ENCODE measurements around the gene COMMD6. TPM values are rescaled to one million over a fixed set of nuclear protein-coding genes. Genes with fewer than 3 reads are reported as not detected.

The COMMD6 gene
- total and polyA plus RNA-seq, 10 donors = 83.6 to 334 (median 152) TPM

DNA sequence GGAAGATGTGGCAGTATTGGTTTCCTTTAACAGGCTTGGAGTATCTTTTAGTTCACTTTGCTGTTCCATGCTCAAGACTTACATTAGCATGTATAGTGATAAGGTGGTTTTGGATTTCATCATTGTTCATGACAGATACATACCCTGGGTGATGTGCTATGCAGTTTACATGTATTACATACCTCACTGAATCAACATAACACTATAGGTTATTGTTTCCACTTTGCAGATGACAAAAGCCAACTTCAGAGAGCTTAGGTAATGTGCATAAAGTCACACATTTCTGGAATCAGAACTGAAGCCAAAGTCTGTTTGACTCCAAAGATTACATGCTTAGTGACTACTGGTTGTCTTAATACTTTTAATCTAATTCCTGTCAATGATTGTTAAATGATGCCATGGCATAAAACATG, 7.1 kb downstream of the COMMD6 start:
- Histone ChIP-seq H3K4me1 (peaks cover 3 to 40% (median 11%) of the 10 kb centered on the region in 6 donors), H3K27me3 (replicated peaks in 1 of 7) (no peaks in the 10 kb centered on the region), H3K36me3 (peaks cover 0 to 65% (median 11%) of the 10 kb centered on the region in 6 donors), H3K4me3 (no peak overlapping the region), H3K27ac (no peak overlapping the region), H3K9me3 (no peaks in the 10 kb centered on the region)
- TF ChIP-seq POLR2A (IDR thresholded peaks at IDR 0.05) (no peak), POLR2AphosphoS5 (IDR thresholded peaks at IDR 0.05) (no peak)
- TF ChIP-seq, protein P1, sequence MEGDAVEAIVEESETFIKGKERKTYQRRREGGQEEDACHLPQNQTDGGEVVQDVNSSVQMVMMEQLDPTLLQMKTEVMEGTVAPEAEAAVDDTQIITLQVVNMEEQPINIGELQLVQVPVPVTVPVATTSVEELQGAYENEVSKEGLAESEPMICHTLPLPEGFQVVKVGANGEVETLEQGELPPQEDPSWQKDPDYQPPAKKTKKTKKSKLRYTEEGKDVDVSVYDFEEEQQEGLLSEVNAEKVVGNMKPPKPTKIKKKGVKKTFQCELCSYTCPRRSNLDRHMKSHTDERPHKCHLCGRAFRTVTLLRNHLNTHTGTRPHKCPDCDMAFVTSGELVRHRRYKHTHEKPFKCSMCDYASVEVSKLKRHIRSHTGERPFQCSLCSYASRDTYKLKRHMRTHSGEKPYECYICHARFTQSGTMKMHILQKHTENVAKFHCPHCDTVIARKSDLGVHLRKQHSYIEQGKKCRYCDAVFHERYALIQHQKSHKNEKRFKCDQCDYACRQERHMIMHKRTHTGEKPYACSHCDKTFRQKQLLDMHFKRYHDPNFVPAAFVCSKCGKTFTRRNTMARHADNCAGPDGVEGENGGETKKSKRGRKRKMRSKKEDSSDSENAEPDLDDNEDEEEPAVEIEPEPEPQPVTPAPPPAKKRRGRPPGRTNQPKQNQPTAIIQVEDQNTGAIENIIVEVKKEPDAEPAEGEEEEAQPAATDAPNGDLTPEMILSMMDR (IDR thresholded peaks at IDR 0.05 in 8 of 11, conservative IDR thresholded peaks at IDR 0.05 in 3 of 11) = no peak
- DNase-seq = no peak
- intact Hi-C loops (cut with DNase I; ENCODE audit: low total_unique reads) = no loop called here

DNA sequence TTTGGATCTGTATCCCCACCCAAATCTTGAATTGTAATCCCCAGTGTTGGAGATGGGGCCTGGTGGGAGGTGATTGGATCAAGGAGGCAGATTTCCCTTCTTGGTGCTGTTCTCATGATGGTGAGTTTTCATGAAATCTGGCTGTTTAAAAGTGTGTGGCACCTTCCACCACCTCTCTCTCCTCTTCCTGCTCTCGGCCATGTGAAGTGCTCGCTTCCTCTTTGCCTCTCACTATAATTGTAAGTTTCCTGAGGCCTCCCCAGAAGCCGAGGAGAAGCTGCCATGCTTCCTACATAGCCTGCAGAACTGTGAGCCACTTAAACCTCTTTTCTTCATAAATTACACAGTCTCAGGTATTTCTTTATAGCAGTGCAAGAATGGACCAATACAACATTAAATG, 15.7 kb downstream of the COMMD6 start:
- TF ChIP-seq, protein P1 (IDR thresholded peaks at IDR 0.05 in 8 of 11, conservative IDR thresholded peaks at IDR 0.05 in 3 of 11) = no peak
- no peak for TF ChIP-seq POLR2AphosphoS5 (IDR thresholded peaks at IDR 0.05)
- TF ChIP-seq POLR2A (IDR thresholded peaks at IDR 0.05) = no peak
- peaks cover 0 to 20% (median 14%) of the 10 kb centered on the region in 6 donors for H3K36me3 ChIP-seq
- no peak overlapping the region for H3K4me3 ChIP-seq
- no peaks in the 10 kb centered on the region for H3K4me1 ChIP-seq
- peaks cover 0 to 24% (median 6%) of the 10 kb centered on the region in 8 donors for H3K9me3 ChIP-seq
- H3K27ac ChIP-seq = no peak overlapping the region
- intact Hi-C loops (cut with DNase I; ENCODE audit: low total_unique reads) = no loop called here
- 45 to 54% (median 49%) methylated on average over 3 of the region's 3 CpGs for WGBS, 5 donors
- H3K27me3 ChIP-seq (replicated peaks in 1 of 7) = no peaks in the 10 kb centered on the region
- no peak for DNase-seq

DNA sequence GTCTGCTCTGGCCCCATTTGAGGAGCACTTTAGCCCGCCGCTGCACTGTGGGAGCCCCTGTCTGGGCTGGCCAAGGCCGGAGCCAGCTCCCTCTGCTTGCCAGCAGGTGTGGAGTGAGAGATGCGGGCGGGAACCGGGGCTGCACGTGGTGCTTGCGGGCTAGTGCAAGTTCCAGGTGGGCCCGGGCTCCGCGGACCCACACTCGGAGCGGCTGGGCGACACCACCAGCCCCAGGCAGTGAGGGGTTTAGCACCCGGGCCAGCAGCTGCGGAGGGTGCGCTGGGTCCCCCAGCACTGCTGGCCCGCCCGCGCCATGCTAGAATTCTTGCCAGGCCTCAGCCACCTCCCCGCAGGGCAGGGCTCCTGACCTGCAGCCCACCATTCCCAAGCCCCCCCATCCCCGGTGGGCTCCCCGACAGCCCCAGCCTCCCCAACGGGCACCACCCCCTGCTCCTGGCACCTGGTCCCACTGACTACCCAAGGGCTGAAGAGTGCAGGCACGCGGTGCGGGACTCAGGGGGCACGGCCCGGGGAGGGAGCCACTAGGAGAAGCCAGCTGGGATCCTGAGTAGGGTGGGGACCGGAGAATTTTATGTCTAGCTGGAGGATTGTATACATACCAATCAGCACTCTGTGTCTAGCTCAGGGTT, 19.1 kb downstream of the COMMD6 start:
- no peaks in the 10 kb centered on the region for H3K36me3 ChIP-seq
- no peak overlapping the region for H3K4me3 ChIP-seq
- no peak overlapping the region for H3K27ac ChIP-seq
- H3K9me3 ChIP-seq = peaks cover 0 to 24% (median 6%) of the 10 kb centered on the region in 8 donors
- no peaks in the 10 kb centered on the region for H3K27me3 ChIP-seq (replicated peaks in 1 of 7)
- intact Hi-C loops (cut with DNase I; ENCODE audit: low total_unique reads) = no loop called here
- WGBS, 5 donors = 93 to 97% (median 95%) methylated on average over 8 to 30 of the region's 30 CpGs
- TF ChIP-seq POLR2AphosphoS5 (IDR thresholded peaks at IDR 0.05) (no peak), POLR2A (IDR thresholded peaks at IDR 0.05) (no peak)
- TF ChIP-seq, protein P1 (IDR thresholded peaks at IDR 0.05 in 8 of 11, conservative IDR thresholded peaks at IDR 0.05 in 3 of 11) = no peak
- H3K4me1 ChIP-seq = no peaks in the 10 kb centered on the region
- DNase-seq = no peak

DNA sequence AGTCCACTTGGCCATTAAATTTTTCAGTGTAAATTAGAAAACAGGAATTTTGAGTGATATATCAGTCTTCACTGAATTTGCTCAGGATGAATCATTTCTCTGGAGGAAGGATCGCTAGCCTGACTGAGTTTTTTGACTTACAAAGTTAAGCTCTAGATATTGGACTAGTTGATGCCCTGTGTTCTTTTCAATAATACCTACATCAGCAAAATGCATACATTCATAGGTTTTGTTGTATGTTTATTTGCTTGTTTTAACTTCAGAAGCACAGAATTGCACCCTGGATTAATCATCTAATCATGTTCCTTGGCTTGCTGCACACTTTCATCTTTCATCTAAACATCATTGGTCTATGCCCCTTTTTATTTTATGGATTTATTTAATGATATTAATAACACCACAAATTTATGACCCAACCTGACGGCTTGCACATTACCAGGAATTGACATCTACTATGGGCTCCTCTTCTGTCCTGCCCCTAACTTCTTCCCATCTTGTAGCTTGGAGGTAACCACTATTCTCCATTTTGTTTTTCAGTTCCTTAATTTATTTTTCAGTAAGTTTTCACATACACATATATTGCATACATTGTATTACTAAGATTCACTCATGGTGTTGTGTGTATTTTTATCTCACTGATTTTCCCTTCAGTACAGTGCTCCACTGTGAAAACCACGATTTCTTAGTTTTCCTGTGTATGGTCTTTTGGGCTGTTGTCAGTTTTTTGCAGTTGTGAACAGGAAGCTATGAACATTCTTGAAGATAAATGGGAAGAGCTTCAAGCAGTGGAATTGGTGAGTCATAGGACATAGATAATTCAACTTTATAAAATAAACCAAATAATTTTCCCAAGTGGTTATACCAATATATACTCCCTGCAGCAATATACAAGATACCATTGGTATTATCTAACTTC, 23.3 kb downstream of the COMMD6 start:
- Histone ChIP-seq H3K27me3 (replicated peaks in 1 of 7) (no peaks in the 10 kb centered on the region), H3K9me3 (peaks cover 0 to 6% (median 0%) of the 10 kb centered on the region in 8 donors), H3K4me3 (no peak overlapping the region), H3K36me3 (no peaks in the 10 kb centered on the region), H3K27ac (no peak overlapping the region), H3K4me1 (peaks cover 0 to 23% (median 6%) of the 10 kb centered on the region in 6 donors)
- intact Hi-C loops (cut with DNase I; ENCODE audit: low total_unique reads) = no loop called here
- TF ChIP-seq POLR2A (IDR thresholded peaks at IDR 0.05) (no peak), POLR2AphosphoS5 (IDR thresholded peaks at IDR 0.05) (no peak)
- TF ChIP-seq, protein P1 (IDR thresholded peaks at IDR 0.05 in 8 of 11, conservative IDR thresholded peaks at IDR 0.05 in 3 of 11) = no peak
- WGBS, 5 donors = 62 to 73% (median 64%) methylated on average over 3 of the region's 3 CpGs
- DNase-seq = no peak
